Stimulated activated CD4-positive, alpha-beta T cell treated with anti-CD3 and anti-CD28 coated beads, Interleukin-2, amount 100 ng/mL, for 24 hours (primary cell): ENCODE results near the gene SPHK1.

ENCODE experiments used
- DNase-seq, 2 donors: peaks; one replicate each; pipeline ENCODE4 v3.0.0-alpha.2; 2020

SPHK1 gene

DNA sequence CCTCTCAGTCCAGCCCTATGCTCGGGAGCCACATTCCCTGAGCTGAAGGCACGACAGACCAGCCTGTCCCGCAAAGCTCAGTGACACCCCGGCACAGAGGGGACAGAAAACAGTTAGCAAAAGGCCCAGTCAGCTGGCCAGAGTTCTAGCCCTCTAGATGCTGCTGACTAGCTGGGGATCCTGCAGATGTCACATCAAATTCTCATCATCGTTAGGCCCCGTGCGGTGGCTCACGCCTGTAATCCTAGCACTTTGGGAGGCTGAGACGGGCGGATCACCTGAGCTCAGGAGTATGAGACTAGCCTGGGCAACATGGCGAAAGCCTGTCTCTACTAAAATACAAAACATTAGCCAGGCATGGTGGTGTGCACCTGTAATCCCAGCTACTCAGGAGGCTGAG lies 51.3 kb downstream of the SPHK1 start:
- no peak for DNase-seq
